HG02759 (cell line): ENCODE measurements around the gene CEACAM18.
"Not testable (repeated sequence)": the region's sequence is repeated elsewhere in the genome, so short reads cannot be mapped to it uniquely, and the experiment has no call there.

Experiments
- ATAC-seq: cut with Tn5 transposase; IDR thresholded peaks from one replicate; pipeline ENCODE4 v1.9.1; 2021; ENCODE audit warnings: mild to moderate bottlenecking, moderate library complexity; ENCODE audit not compliant: unreplicated experiment

CEACAM18 gene

GRCh38 chr19:51460164-51460992 lies 18.0 kb upstream of the CEACAM18 start:
- ATAC-seq: no peak

DNA sequence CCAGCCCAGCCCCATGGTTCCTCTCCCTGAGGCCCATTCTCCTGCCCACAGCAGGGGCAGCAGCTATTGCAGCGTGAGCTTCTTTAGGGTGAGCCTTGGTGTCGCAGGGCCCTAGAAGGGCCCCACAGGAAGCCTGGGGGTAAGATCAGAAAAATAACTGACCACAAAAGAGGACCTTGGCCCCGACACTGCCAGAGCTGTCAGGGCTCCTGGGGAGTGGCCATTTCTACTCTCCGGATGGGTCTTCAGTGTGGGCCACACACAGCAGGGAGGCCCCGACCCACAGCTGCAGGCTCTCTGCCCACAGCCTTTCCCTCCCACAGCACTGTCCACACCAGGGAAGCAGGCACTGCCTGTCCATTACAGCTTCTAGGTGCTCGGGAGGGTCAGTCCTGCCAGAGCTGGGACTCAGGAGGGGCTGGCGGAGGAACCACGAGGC lies 16.6 kb upstream of the CEACAM18 start:
- no peak for ATAC-seq

DNA sequence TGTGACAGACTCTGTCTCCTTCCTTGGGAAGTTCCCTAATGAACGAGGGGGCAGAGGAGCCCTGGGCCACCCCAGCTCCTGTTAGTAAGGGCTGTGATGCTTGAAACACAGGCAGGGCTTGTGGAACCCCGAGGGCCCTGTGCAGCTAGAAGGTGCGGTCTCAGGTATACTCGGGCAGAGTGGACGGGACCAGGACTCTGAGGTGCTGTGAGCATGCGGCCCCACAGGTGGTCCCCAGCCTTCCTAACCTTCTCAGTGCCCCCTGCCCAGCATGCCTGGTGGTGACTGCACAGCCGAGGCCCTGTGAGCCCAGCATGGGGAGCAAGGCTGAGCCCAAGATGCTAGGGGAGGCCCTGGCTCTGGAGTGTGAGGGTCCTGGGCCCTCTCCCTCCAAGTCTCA lies 16.1 kb upstream of the CEACAM18 start:
- no peak for ATAC-seq

DNA sequence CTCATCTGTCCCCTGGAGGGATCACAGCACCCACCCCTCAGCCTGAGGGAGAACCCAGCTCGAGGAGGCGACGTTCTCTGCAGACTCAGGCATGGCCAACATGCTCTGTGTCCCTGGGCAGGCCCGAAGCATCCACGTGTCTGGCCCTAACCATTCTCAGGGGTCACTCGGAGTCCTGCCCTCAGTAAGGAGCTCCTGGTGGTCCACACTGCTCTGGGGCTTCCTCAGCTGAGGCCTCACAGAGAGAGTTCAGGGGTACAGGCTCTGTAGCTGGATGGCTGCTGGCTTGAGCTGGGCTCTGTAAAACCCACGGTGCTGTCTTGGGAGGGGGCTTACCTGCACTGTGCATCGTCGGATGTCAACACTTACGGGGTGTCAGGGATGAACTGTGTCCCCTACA lies 15.7 kb upstream of the CEACAM18 start:
- no peak for ATAC-seq

GRCh38 chr19:51463976-51464581 lies 14.3 kb upstream of the CEACAM18 start:
- ATAC-seq: not testable (repeated sequence)

GRCh38 chr19:51466723-51467122 lies 11.6 kb upstream of the CEACAM18 start:
- no peak for ATAC-seq

GRCh38 chr19:51467864-51468544 lies 10.3 kb upstream of the CEACAM18 start:
- no peak for ATAC-seq

DNA sequence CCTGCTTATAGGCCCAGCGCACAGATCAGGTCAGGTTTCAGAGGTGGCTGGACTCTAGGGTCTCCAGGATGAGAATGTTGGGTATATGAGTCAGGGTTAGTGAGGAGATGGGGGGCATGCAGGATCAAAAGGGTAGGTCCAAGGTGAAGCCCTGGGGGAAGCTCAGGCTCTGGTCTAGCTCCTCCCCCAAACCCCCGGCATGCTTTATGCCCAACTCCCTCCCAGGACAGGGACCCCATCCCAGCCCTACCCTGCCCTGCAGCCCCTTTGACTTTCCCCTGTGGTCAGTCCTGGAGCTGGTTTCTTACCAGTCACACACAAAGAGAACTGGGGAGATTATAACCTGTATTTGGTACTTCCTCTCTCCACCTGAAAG lies 9.8 kb upstream of the CEACAM18 start:
- no peak for ATAC-seq

DNA sequence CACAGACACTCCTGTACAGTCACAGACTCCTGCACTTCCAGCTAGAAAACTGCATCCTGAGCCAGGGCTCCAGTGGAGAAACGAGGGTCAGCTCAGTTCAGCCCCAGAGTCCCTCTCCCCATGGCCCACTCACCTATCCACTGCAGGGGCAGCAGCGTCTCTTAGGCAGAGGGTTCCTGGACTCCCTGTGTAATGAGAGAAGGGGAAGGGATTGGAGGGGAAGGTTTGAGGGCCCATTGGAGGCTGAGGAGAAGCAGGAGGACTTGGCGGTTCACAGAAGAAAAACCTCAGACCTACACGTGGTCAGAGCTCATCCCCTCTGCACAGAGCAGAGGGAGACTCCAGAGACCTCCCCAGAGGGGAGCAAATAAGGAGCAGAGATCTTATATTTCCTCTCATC lies 9.2 kb upstream of the CEACAM18 start:
- no peak for ATAC-seq

DNA sequence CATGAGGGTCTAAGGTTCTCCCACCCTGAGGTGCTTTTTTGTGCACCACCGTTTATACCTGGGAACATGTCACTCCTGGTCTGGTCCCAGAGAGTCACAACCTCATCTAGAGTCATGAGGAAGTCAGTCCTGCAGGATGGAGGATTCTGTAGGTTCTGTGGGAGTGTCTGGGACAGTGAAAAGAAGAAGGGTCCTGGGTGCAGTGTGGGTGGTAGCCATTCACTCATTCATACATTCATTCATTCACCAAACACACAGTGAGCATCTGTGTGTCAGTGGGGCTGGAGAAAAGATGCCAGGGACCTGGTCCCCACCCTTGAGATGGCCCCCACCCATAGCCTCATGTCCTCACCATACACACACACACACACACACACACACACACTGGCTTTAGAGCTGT lies 8.7 kb upstream of the CEACAM18 start:
- ATAC-seq: no peak

GRCh38 chr19:51470966-51471365 lies 7.4 kb upstream of the CEACAM18 start:
- ATAC-seq: no peak

DNA sequence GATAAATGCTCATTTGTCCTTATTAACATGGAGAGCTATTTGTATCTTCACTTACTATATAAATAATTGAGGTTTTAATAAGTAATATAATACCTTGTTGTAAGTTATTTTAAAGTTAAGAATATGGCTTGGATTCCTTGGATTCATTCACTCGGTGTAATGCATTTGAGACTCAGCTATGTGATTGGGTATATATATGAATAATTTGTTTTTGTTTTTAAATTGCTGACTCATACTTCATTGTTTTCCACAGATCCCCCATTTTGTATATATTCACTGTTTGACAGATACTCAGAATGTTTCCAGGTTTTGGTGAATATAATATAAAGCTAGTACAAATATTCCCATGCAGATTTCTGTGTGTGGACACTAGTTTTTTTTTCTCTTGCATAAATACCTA lies 6.8 kb upstream of the CEACAM18 start:
- no peak for ATAC-seq

DNA sequence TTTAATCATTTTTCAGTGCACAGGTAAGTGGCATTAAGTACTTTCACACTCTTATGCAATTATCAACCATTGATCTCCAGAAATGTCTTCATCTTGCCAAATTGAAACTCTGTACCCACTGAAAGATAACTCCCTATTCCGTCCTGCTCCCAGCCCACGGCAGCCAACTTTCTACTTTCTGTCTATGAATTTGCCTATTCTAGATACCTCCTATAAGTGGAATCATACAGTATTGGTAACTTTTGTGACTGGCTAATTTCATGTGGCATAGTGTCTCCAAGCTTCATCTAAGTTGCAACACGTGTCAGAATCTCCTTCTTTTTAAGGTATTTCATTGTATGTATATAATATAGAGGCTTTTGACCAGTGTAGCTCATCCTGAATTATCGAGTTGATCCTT lies 5.7 kb upstream of the CEACAM18 start:
- no peak for ATAC-seq

GRCh38 chr19:51473009-51473707 lies 5.2 kb upstream of the CEACAM18 start:
- no peak for ATAC-seq

DNA sequence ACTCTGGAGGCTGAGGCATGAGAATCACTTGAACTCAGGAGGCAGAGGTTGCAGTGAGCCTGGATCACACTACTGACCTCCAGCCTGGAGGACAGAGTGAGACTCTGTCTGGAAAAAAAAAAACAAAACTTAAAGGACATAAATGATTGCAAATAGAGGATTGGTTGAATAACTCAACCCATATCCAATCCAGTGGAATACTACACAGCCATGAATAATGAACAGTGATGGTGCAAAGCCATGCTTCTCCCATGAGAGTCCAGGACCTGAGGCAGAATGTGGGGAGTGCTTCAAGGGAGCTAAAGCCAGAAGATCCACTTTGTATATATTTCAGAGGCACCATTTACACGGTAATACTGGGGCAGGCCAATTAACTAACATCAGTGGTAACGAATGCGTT lies 2.2 kb upstream of the CEACAM18 start:
- no peak for ATAC-seq

GRCh38 chr19:51477344-51477743 lies 995 bp upstream of the CEACAM18 start:
- no peak for ATAC-seq

DNA sequence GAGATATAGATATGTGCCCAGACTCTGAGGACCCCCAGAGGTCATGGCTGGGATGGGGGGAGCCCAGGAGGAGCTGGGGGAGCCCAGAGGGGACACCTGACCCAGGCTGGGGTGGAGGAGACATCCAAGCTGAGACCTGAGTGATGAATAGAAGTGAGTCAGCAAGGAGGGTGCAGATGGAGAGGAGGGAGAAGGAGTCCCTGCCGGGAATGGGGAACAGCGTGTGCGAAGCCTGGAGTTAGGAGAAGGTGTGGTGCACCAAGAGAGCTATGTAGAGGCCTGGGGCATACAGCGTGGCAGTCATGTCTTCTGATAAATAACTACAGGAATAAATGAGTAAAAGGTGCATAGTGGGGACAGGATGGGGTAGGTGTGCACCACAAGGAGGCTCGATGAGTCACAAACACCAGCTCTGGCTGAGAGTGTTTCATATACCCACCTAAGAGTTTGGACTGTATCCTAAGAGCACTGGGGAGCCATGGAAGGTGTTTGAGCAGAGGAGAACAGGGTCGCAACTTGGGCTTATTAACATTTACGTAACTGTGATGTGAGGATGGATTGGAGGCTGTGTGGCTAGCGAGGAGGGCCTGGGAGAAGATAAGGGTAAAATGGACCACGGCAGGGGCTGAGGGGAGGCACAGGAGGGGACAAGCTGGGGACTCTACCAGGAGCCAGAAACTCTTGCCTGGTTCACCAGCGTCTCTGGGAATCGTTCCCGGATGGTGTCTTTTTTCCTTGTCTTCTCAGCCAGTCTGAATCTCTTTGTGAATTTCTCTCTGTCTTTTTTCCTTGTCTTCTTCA lies 1.4 kb downstream of the CEACAM18 start:
- no peak for ATAC-seq

GRCh38 chr19:51480590-51480989 lies 2.3 kb downstream of the CEACAM18 start:
- no peak for ATAC-seq

- no peak for ATAC-seq
Observed at GRCh38 chr19:51485960-51486660, 7.8 kb downstream of the CEACAM18 start.

DNA sequence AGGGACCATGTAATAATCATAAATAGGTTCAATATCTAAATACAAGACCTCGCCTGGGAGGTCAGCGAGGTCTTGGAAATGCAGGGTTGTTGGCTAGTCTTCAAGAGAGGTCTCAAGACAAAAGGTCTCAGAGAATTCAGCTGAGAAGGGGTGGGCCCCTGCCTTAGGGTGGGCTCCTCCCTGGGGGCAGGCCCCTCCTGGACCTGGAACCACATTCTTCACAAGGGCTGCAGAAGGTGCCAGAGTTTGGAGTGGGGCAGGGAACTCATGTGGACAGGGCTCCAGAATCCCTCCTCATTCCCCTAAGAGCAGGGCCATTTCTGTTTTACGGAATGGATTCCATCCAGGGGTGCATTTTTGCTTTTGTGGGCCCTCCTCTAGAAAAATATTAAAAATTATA lies 10.2 kb downstream of the CEACAM18 start:
- no peak for ATAC-seq
